Stimulated activated CD4-positive, alpha-beta T cell treated with anti-CD3 and anti-CD28 coated beads, Interleukin-4, amount 100 ng/mL, for 1 hour (primary cell): ENCODE measurements around the gene KIF18A.

Source experiments
- DNase-seq: peaks from one replicate; pipeline ENCODE4 v3.0.0-alpha.2; 2020

The KIF18A gene

DNA sequence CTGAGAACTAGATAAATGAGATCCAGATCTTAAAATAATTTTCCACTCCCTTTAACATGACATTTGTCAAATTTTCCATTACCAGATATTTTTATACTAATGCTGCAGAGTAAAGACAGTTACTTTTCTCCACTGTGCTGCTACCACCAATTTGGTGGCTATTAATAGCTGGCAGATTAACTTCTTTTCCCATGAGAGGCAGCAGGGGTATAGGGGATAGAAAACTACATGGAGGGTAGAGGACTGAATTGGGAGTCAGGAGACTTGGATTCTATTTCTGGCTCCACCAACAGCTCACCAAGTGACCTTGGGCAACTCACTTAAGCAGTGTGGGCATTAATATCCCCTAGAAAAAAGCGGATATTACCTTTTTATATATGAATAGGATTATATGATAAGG lies 69.2 kb downstream of the KIF18A start:
- no peak for DNase-seq

DNA sequence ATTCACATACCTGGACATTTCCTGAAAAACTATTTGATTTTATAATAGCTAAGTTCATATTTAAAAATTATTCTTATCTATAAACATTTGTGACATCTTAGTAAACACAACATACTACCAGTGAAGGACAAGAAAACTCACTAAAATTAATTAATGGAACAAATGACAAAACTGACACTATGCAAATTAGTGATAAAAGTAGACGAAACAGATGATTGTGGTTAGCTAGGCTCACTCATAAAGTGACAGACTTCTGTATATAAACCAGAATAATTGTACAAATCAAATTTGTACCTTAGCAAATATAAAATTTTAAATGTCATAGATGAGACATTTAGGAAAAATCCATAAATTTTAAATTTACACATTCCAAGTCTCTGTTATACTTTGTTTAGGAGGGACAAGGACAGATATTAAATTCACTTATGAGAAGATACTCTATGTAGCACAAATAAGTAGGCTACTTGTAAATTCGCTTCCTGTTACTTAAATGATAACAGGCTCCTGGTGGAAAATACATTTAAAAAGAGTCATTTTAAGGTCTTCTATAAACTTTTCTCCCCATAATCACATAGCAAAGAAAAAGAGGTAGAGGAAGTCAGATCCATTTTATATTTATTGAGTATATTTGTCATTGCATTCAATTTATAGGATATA lies 81.2 kb downstream of the KIF18A start:
- no peak for DNase-seq

DNA sequence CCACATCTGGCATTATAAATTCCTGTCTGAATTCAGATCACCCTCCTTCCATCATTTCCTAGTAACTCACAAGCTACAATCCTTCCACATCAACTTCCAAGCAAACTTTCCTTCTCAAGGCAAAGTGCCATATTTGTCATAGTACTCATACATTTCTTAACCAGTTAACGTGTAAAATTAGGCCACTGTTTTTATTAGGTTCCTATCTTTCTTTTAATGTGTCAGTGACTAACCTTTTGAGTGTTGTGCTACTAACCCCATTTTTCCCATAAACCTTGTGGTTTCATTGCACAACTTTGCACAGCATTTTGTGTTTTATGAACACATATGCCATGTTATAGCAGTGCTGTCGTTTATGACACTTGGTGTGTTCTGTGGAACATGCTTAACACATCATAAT lies 90.1 kb downstream of the KIF18A start:
- no peak for DNase-seq

DNA sequence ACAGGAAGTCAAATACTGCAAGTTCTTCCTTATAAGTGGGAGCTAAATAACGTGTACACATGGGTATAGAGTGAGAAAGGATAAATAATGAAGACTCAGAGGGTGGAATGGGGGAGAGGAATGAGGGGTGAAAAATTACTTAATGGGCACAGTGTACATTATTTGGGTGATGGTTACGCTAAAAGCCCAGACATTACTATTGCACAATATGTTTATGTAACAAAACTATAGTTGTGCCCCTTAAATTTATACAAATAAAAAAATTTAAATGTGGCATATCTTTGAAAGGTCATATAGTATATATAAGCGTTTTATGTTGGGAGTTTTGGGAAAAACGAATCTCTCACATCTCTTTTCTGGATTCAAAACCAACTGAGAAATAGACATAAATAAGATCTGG lies 96.1 kb downstream of the KIF18A start:
- no peak for DNase-seq

DNA sequence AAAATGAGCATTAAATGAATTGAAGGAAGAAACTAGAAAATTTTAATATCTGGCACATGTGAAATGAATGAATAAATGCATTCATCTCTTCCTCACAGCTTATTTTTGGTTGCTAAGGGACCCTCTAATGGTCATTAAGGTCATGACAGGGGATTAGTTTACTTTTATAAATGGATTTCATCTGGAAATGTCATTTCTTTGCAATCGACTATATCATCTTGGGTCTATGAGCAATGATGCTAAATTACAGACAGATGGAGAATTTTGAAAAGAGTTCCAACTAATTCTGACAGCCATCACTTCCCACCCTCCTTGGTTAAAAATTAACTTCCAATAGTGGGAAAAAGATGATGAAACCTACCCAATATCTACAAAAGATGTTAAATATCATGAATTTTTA lies 98.0 kb downstream of the KIF18A start:
- DNase-seq, result no peak

DNA sequence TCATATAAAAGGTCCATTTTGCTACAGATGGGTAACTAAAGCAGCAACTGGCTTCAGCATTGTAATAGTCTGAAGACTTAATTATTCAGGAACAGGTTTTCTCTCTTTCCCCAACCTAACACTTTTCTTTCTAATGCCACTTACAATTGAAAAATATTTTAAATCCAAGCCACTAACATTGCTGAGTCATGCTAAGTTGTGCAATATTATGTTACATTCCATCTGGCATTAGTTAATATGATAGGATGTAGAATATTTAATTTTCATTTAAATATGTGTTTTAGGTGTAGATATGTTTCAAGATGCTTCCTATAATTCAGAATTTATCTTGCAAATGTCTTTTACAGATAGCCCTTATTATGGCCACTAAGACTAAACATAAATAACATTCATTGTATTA lies 98.6 kb downstream of the KIF18A start:
- DNase-seq, result no peak

DNA sequence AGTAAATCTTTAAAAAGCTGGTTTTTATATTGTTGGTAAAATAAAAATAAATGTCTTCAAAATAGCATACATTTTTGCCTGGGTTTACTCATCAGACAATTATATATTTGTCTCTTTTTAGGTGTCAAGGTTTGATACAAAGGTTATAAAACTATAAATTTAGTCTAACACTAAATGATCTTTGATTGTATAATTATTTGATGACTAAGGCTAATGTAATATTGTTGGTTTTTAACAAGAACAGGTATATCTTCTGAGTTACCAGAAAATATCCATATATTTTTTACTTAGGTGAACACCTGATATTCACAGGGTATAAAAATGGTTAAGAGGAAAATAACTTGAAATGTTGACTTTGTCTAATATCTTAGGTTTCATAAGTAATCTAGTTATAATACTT lies 104.3 kb downstream of the KIF18A start:
- no peak for DNase-seq

DNA sequence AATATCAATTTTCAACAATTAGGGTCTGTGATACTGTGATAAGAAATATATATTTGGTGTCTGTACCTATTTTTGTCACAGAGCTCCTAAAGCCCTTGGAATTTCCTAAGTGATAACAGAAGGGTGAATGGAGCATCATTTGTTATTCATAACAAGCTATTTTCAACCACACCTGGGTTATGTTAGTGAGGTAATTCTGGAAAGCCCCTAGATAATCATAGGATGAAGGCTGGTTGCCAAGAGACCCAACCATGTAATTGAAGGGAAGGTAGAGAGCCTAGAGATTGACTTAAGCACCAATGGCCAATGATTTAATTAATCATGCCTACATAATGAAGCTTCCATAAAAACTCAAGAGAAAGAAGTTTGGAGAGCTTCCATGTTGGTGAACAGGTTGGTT lies 109.4 kb downstream of the KIF18A start:
- DNase-seq, result no peak

DNA sequence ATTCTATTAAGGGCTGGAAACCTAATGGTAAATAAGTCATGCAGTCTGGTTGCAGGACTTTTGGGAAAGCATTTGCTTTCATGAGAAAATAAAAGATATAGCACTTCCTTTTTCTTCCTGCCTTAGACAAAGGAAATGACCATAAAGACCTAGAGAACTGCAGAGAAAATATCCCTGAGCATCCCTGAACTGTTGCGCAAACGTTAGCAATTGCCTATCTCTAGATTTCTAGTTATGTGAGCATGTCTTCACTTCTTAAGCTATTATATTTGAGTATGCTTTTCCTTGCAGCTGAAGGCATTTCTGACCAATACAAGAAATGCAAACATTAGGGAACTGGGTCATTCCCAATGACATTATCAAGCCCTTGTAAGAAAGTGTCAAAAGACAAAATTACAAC lies 110.6 kb downstream of the KIF18A start:
- DNase-seq, result no peak

DNA sequence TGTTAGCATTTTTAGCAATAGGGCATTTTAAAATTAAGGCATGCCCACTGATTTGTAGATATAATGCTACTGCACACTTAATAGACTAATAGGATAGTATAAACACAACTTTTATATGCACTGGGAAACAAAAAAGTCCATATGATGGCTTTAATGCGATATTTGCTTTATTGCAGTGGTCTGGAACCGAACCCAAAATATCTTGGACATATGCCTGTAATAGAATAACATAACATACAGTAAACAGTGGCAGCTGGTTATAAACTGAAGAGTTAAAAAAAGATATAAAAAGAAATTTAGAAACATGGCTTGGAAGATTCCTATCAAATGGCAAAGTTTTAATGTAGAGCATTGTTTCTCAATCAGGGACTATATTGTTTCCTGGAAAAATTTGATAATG lies 111.9 kb downstream of the KIF18A start:
- DNase-seq, result no peak

DNA sequence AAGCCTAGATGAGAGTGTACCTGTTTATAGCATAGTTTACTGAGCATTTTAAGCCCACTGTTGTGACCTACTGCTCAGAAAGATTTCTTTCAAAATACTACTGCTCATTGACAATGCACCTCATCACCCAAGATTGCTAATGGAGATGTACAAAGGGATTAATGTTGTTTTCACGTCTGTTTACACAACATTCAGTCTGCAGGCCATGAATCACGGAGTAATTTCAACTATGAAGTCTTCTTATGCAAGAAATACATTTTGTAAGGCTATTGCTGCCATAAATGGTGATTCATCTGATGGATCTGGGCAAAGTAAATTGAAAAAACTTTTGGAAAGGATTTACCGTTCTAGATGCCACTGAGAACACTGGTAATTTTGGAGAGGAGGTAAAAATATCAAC lies 112.9 kb downstream of the KIF18A start:
- DNase-seq, result no peak

DNA sequence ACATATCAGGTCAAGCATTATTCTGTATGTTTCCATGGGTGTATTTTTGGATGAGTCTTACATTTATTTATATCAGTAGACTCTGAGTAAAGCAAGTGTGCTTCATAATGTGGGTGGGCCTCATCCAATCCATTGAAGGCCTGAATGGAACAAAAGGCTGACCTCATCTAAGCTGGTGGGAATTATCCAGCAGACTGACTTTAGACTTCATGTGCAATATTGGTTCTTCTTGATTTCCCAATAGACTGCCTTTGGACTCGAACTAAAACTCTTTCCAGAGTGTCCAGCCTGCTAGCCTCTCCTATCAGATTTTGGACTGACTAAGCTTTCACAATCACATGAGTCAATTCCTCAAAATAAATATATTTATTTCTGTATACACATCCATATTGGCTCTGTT lies 116.2 kb downstream of the KIF18A start:
- DNase-seq, result no peak

DNA sequence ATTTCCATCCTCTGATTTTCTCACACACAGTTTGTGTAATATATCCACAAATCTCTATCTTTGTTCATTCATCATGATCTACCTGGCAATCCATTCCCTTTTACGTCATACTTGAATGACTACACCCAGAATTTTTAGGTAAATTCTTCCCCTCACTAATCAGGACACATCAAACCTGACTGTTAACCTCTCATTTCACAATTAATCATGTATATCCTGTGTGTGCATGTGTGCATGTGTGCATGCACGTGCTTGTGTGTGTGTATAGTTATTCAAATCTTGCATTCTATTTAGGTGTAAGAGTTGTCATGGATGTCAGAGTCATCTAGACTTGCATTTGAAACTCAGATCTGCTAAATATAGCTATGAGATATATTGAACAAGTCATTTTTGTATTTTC lies 130.4 kb downstream of the KIF18A start:
- no peak for DNase-seq

DNA sequence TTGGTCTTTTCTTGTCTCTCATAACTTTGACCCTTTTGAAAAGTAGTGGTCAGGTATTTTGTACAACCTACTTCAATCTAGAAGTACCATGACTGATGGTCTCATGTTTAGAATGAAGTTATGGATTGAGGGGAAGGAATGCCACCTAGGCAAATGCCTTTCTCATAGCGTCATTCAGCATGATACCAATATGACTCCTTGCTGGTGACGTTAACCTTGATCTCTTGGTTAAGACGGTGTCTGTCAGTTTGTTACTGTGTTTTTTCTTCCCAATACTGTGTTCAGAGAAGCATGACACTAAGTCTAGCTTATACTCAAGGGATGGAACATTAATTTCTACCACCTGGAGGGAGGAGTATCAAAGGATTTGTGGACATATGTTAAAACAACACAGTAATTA lies 130.9 kb downstream of the KIF18A start:
- DNase-seq, result no peak

DNA sequence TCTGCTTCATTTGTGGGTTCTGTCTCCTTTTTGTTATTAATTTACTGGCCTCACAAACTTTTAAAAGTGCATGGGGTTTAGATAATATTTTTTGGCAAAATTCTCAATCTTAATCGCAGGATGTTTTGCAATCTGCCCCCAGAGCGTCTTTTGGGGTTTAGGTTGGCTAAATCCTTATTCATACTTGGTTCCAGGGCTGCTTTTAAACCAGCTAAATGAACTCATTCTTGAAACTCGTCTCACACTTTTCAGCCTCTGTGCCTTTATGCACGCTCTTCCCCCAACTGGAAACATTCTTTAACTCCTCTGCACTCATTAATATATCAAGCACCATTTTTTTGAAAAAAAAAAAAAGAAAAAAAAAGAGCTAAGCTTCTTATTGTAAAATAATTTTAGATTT lies 131.7 kb downstream of the KIF18A start:
- DNase-seq, result no peak

DNA sequence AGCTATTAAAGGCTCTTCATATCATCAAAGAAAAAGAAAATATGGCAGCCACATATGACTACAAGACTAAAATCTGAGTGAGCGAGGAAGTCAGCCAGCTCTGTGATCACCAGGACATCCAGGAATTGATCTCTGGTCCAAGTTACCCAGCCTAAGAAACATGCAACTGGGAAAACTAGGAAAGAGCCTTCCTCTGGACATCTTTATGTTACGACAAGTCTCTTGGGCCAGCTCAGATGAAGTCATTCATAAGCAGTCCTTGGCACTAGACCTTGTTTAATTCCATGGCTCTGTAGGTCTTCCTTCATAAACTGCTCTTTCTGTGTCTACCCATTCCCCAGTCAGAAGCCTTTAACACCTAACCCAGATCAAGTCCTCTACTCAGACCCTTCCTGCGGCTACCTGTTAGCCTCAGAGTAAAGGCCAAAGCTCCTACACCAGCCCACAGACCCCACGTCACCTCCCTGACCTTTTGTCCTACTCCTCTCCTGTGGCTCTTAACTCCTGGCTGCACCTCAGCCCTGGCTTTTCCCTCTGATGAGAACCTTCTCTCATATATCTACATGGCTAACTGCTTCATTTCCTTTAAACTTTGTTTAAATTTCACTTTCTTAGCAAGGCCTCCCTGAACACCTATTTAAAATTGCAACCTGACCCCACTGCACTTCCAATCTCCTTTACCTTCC lies 134.0 kb downstream of the KIF18A start:
- DNase-seq, result no peak

DNA sequence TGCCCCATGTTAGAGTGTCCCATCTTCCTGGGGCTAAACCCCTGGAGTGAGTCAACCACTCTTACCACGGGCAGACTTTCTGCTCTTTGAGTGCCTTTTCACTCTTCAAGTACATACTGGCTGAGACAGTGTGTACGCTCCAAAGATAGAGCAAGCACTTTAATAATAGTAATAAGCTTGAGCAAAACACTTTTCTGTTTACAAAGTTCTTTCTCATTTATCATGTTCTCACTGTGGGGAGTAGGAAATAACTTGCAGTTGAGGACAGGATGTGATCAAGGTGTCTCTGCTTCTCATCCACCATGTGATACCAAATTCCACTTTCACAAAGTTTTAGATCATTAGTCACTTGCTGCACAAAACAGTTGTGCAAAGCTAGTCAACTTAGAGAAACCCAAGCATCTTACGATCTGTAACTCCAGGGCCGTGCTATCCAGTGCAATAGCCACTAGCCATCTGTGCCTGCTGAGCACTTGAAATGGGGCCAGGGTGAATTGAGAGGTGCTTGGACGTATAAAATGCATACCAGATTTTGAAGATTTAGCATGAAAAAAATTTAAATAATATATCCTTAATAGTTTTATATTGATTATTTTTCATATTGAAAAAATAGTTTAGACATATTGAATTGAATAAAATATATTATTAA lies 135.3 kb downstream of the KIF18A start:
- no peak for DNase-seq

DNA sequence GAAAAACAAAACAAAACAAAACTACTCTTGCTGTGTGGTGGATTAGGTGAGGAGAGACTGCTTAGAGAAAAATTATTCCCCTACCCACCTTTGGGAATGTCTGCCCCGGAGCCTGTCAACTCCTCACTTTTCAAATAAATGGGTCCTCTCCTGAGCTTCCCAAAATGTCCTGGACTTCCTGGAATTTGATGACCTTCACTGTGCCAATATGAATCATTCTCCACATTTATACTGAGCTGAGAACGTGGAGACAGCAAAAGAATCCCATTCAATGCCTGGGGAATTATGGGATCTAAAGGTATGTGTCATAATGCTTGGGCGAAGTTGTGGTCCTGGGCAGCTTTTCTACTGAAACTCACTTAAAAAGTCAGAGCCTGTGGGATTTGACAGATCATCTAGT lies 136.8 kb downstream of the KIF18A start:
- DNase-seq, result no peak
